NCI-H460 (cell line): Measurements from ENCODE around the gene ENO3. TPM values are rescaled to one million over a fixed set of nuclear protein-coding genes. Genes with fewer than 3 reads are reported as not detected.

Experiments used
- DNase-seq: peaks from one replicate; pipeline ENCODE4 v3.0.0-alpha.2; 2016; ENCODE audit warnings: low read depth; ENCODE audit errors: extremely low read depth
- total RNA-seq: library from RNA; depleted of rRNA; stranded (reverse); fragments of >200 nt; shearing (Covaris generic); gene quantifications from 2 replicates; pipeline ENCODE4 v1.2.3, GENCODE V29; 2014

Gene ENO3
- total RNA-seq, 1 experiment from 2014 or later: 7.5 TPM

DNA sequence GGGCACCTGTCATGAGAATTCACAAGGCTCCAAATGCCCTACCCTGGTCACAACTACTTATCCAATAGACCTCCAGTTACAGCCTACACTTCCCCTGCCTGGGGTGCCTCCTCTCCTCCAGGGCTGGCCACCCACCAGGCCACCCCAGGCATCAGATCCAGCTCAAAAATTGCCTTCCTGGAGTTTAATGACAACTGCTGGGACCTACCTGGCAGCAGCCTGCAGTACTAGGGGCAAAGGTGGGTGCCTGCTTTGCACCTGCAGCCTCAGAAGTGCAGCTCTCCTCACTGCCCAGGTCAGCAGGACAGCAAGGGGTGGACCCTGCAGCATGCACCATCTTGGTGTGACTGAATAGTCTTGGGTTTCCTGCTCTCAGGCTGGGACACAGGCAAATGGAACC is 15.3 kb upstream of the ENO3 start:
- no peak for DNase-seq

- no peak for DNase-seq
These were observed 14.5 kb upstream of the ENO3 start for GRCh38 chr17:4936436-4936835.

DNA sequence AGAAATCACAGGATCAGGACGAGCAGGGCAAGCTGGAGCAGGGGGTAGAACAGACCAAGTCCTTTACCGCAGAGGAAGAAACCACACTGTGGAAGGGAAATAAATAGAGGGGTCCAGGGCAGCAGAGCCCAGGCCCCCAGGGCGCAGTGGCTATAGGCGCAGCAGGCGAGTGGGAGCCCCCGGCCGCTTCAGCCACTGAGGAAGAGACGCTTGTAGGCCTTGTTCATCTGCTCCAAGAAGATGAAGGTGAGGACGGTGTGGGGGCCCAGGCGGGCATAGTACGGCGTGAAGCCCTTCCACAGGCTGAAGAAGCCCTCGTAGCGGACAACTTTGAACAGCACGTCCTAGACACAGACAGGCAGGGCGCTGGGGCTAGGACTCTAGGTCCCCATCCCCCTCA is 13.4 kb upstream of the ENO3 start:
- DNase-seq: no peak

DNA sequence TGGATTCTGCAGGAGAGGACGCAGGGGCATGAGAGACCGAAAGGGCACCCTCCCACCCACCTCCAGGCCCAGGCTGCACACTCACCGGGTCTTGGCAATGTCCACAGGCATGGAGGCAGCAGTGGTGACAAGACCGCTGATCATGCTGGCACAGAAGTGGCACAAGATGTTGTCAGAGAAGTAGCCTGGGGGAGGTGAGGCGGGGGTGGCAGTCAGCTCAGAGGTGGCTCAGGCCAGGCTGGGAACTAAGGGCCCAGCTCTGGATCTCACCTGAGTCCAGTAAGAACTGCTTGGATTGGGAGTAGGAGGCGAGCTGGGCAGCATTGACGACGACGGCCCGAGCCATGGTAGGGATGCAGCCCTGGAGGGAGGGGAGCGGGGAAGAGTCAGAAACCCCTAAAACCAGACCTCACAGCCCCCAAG is 12.8 kb upstream of the ENO3 start:
- no peak for DNase-seq

DNA sequence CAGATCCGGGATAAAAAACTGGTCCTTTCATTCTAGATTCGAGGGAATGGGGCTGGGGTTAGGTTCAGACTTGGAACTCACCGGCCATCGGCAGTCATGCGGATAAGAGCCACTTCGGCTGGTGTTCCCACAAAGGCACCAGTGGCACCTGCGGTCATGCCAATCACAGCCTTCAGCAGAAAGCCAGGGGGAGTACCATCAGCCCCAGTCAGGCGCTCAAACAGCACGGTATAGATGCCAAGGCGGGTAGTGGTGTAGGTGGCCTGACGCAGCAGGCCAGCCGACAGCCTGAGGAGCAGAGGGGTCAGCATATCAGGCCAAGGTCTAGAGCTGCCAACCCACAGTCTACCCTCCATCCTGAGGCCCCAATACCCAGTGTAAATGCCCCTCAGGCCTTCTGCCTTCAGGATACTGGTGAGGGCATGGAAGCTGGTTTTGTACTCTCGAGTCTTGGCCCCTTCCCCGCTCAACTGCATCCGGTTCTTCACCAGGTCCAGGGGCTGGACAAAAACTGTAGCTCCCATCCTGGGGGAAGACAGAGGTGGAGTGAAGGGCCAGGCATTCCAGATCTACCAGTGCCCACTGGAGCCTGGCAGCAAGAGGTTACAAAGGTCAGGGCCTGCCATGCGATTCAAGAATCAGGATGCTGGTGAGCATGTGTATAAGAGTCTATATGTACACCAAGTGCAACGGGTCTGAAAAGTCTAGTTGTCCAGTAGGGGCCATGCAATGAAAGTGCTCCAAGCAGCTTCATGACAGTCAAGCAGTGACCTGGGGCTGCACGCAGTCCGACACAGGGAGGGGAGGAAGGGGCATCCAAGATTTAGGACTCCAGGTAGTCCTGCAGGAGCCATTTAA is 12.0 kb upstream of the ENO3 start:
- no peak for DNase-seq

GRCh38 chr17:4939546-4939795 is 11.4 kb upstream of the ENO3 start:
- DNase-seq: no peak

GRCh38 chr17:4939796-4940554 is 10.9 kb upstream of the ENO3 start, which contains the start of the genes RNF167 and SLC25A11:
Gene RNF167 (plus strand): TSS chr17:4940268. CDS start chr17:4940910, 642 bp downstream.
Gene SLC25A11 (minus strand): TSS chr17:4940046. CDS start chr17:4939910, 136 bp downstream.
- DNase-seq: peak; percentile 100

GRCh38 chr17:4940555-4941318 is 10.2 kb upstream of the ENO3 start:
- no peak for DNase-seq

- DNase-seq: no peak
These were observed 9.7 kb upstream of the ENO3 start for GRCh38 chr17:4941319-4941610.

DNA sequence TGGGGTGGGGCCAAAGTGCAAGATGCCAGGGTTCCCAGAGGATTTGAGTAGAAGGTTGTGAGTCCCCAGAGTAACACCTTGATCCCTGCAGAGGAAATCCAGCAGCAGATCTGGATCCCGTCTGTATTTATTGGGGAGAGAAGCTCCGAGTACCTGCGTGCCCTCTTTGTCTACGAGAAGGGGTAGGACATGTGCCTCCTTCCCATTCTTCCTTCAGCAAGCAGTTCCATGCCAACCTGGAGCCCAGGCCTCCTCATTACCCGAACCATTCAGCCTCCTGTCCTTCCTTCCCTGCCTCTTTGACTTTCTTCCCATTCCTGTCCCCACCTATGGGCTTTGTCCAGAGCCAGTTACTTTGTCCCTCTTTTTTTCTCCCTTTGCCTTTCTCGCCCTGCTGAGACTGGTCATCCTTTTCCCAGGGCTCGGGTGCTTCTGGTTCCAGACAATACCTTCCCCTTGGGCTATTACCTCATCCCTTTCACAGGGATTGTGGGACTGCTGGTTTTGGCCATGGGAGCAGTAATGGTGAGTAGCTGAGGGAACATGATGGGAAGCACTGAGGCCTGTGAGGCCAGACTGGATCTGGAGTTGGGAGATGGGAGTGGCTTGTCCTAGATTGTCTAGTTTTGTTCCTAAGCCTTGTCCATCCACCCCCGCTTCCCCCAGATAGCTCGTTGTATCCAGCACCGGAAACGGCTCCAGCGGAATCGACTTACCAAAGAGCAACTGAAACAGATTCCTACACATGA is 8.0 kb upstream of the ENO3 start:
- no peak for DNase-seq

GRCh38 chr17:4944163-4944553 is 6.8 kb upstream of the ENO3 start:
- DNase-seq: no peak

DNA sequence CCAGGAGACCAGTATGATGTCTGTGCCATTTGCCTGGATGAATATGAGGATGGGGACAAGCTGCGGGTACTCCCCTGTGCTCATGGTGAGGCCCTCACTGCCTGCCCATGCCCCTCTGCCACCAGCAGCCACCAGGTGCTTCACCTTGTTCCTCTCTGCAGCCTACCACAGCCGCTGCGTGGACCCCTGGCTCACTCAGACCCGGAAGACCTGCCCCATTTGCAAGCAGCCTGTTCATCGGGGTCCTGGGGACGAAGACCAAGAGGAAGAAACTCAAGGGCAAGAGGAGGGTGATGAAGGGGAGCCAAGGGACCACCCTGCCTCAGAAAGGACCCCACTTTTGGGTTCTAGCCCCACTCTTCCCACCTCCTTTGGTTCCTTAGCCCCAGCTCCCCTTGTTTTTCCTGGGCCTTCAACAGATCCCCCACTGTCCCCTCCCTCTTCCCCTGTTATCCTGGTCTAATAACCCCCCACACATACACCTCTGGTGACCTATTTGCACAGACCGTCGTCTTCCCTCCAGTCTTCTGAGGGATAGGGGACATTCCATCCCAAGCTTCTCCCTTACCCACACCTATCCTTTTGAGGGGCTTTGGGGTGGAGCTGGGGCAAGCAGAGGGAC is 6.3 kb upstream of the ENO3 start:
- DNase-seq: no peak

- DNase-seq: peak; percentile 89
These were observed 5.6 kb upstream of the ENO3 start for GRCh38 chr17:4945176-4945943.

GRCh38 chr17:4945944-4946280 is 5.0 kb upstream of the ENO3 start:
- no peak for DNase-seq

DNA sequence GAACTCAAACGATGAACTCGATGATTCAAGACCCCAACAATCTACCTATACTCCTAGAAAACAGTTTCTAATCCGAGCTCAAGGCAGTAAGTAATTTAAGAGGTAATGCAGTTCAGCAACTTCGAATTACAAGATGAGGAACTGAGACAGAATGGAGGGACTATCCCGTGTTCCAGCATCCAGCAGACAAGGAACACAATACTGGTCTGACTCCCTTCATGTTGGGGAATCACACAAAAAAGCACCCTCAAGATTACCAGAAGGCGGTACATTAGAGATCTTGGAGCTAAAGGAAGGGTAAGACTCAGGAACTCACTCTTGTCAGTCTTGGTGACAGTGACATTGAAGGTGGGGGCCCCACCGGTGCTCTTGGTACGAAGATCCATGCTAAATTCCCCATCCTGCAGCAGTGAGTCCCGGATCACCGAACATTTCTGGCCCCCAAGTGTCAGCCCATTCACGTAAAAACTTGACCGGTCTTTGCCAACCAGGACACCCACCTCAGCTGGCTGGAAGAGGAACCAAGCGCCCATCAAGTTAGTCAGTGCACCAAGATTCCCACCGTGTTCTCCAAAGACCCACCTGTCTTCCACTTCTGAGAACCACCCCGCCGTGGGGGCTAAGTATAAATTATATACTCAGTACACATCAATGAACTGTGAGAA is 4.5 kb upstream of the ENO3 start:
- no peak for DNase-seq

DNA sequence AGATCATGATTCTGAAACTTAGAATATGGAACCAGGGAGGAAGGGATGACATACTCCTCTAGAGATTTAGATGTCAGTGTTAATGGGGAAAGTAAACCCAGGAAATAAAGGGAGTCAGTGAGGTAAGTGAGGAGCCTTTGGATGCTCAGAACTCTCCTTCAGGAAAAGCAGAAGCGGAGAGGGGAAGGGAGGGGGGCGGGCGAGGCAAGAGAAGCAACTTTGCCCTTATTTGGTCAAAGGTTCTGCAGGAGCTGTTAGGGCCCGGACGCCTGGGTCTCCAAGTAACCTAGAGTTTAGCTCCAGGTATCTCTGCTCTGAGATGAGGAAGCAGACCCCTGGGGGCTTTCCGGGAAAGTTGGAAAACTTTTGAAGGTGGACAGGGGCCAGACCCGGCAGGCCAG is 3.9 kb upstream of the ENO3 start:
- DNase-seq: no peak

DNA sequence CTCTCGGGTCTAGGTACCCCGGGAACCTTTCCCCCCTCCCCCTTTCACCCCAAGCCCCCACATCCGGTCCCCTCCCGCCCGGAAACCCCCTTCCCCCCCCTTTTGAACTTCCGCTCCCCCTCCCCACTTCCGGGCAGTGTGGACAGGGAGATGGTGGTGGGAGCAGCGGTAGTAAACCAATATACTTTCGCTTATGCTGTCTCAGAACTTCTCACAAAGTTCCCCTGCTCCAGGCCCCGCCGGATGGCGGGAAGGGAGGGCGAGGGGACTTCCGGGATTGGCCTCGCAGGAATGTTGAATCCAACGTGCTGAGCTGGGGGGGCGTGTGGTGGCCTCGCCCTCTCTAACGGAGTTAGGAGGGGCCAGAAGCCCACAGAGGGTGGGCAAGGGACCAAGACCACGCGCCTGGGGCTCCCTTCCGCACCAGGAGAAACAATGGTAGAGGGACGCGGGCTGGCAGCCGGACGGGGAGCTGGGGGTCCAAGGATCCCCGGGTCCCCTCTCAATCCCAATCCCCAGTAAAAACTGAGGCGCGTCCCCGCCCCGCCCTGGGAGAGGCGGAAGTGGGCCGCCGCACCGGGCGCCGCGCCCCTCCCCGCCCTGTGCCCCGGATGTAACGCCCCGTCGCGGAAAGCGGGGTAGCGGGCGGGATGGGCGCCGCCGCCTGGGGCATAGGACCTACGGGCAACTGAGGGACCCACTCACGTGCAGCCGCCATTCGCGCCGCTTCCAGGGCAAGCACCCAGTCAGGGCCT is 3.3 kb upstream of the ENO3 start:
- no peak for DNase-seq

- DNase-seq: peak; percentile 92
These were observed 2.6 kb upstream of the ENO3 start, which contains the start of gene PFN1 for GRCh38 chr17:4948166-4948930. Gene PFN1 (minus strand): TSS chr17:4948530. CDS start chr17:4948394, 136 bp downstream.
